Activated T-helper 1 cell treated with anti-CD3 and anti-CD28 coated beads, Interleukin-12 subunit alpha, Interleukin-12 subunit beta, Interleukin-2, Interleukin-4 antibody, amounts not matched to agents 30 ng/mL and 10 ng/mL and 1 ng/mL, durations not matched to agents 14 hours and 24 hours and 36 hours (primary cell): ENCODE results near the gene KCNH2. TPM values are rescaled to one million over a fixed set of nuclear protein-coding genes. Genes with fewer than 3 reads are reported as not detected.

Experiments used
- DNase-seq: peaks from one replicate; pipeline ENCODE4 v3.0.0; 2021; ENCODE audit warnings: low spot score
- H3K27ac Mint-ChIP-seq: one replicate; pipeline ENCODE4 v1.8.0; 2021; ENCODE audit warnings: mild to moderate bottlenecking, mixed read lengths
- H3K27me3 Mint-ChIP-seq: one replicate; pipeline ENCODE4 v1.8.0; 2022; ENCODE audit warnings: mild to moderate bottlenecking, moderate library complexity, mixed read lengths; ENCODE audit not compliant: insufficient read depth
- H3K36me3 Mint-ChIP-seq: one replicate; pipeline ENCODE4 v1.8.0; 2021; ENCODE audit warnings: low read depth, mixed read lengths
- H3K4me1 Mint-ChIP-seq: one replicate; pipeline ENCODE4 v1.8.0; 2021; ENCODE audit warnings: low read depth, mixed read lengths
- H3K4me3 Mint-ChIP-seq: one replicate; pipeline ENCODE4 v1.8.0; 2021; ENCODE audit warnings: mild to moderate bottlenecking, moderate library complexity, mixed read lengths
- H3K9me3 Mint-ChIP-seq: one replicate; pipeline ENCODE4 v1.8.0; 2021; ENCODE audit warnings: mixed read lengths
- intact Hi-C: fragments of 100-400 bp; cut with micrococcal nuclease; formaldehyde crosslinking; loops from one replicate; pipeline ENCODE4 v1.15.1; 2024
- total RNA-seq: library from RNA; stranded (reverse); gene quantifications from 2 replicates; pipeline ENCODE4 v1.2.3, GENCODE V29; 2022

KCNH2 gene
- total RNA-seq, 1 donor from 2014 or later = 0.49 TPM

DNA sequence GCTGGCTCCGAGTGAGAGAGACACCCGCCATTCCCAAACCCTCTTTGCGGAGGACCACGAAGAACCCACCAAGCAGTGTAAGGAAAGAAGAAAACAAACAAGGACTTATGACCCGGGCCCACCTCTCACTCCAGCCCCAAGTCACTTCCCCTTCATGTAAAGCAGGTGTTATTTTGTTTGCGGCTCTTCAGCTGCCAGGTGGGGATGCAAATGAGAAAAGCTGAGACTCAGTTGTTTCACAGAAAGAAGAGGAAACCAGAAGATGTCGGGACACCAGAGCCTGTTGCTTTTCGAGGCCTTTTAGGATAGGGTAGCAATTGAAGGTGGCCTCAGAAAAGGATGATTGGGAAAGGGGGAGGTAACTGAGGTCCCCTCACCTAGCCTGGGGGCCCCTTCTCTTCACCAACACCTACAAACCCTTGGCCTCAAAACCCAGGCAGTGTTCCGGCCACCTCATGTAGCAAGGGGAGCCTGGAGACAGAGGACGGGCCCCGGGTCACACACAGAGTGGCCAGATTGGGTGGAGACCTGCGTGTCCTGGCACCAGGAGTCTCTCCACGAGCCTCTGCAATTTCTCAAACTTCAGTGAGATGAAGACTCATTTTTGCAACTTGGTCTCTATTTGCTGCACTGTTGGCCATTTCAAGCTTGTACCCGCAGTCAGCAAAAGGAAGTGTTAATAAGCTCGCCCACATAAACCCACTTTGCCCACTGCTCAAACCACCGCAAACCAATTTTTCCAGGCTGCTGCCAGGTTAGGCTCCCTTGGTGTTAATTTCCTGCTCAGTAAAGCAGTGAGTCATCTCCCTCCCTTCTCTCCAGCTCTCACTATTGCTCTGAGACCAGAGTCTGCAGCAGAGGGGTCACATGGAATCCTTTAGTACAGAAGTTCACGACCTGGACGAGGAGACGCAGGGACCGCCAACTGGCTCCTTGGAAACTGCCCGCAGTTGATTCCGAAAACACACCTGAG lies 80.3 kb downstream of the KCNH2 start:
- no peaks in the 10 kb centered on the region for H3K36me3 Mint-ChIP-seq
- no peak overlapping the region for H3K4me3 Mint-ChIP-seq
- H3K4me1 Mint-ChIP-seq = peaks cover 6% of the 10 kb centered on the region
- intact Hi-C loops = loop anchor here (1.0 to 5.0 kb wide), 6 partner anchors 91 to 275 kb away; no protein-coding TSS in a partner anchor
- H3K9me3 Mint-ChIP-seq = no peaks in the 10 kb centered on the region
- H3K27me3 Mint-ChIP-seq = peaks cover 32% of the 10 kb centered on the region
- H3K27ac Mint-ChIP-seq = no peak overlapping the region
- DNase-seq = no peak

- peaks cover 24% of the 10 kb centered on the region for H3K27me3 Mint-ChIP-seq
- H3K4me3 Mint-ChIP-seq = no peak overlapping the region
- intact Hi-C loops = loop anchor here (5.0 kb wide), 1 partner anchor 114 kb away; no protein-coding TSS in a partner anchor
- no peaks in the 10 kb centered on the region for H3K9me3 Mint-ChIP-seq
- no peaks in the 10 kb centered on the region for H3K36me3 Mint-ChIP-seq
- DNase-seq = no peak
- H3K4me1 Mint-ChIP-seq = peaks cover 6% of the 10 kb centered on the region
- H3K27ac Mint-ChIP-seq = no peak overlapping the region
Measured at GRCh38 chr7:150896562-150897209, 81.4 kb downstream of the KCNH2 start.

DNA sequence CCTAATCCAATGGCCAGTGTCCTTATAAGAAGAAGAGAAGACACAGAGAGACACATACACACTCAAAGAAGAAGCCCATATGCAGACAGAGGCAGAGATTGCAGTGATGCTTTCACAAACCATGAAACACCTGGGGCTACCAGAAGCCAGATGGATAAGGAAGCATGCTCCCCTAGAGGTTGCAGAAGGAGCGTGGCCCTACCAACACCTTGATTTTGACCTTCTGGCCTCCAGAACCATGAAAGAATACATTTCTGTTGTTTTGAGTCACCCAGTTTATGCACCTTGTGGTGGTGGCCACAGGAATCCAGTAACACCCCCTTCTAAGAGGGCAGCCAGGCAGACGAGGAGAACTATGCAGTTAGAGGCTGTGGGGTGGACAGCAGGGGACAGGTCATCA lies 82.3 kb downstream of the KCNH2 start:
- Mint-ChIP-seq H3K27ac (no peak overlapping the region), H3K9me3 (no peaks in the 10 kb centered on the region), H3K4me3 (no peak overlapping the region), H3K36me3 (no peaks in the 10 kb centered on the region), H3K27me3 (peaks cover 22% of the 10 kb centered on the region), H3K4me1 (peaks cover 6% of the 10 kb centered on the region)
- intact Hi-C loops = loop anchor here (5.0 kb wide), 1 partner anchor 114 kb away; no protein-coding TSS in a partner anchor
- DNase-seq = no peak

Other genes with a start within 250 kb of the KCNH2 start
- gene GIMAP5, start 240.9 kb downstream of the KCNH2 start, total RNA-seq = 53.8 and 59.7 TPM in 2 replicates
- gene TMEM176B, start 178.0 kb downstream of the KCNH2 start, total RNA-seq = not detected in 2 replicates
- gene TMEM176A, start 177.6 kb downstream of the KCNH2 start, total RNA-seq = not detected in 2 replicates
- not detected in 2 replicates for gene AOC1, start 125.8 kb downstream of the KCNH2 start, total RNA-seq
- 12.2 and 12.8 TPM in 2 replicates for gene NOS3, start 12.7 kb upstream of the KCNH2 start, total RNA-seq
- gene ATG9B, start 46.2 kb upstream of the KCNH2 start, total RNA-seq = 4.7 and 6.3 TPM in 2 replicates
- gene ABCB8, start 50.1 kb upstream of the KCNH2 start, total RNA-seq = 56.9 and 57.9 TPM in 2 replicates
- 1.9 and 4.1 TPM in 2 replicates for gene ASIC3, start 70.2 kb upstream of the KCNH2 start, total RNA-seq
- gene CDK5, start 79.6 kb upstream of the KCNH2 start, total RNA-seq = 24.9 and 28.1 TPM in 2 replicates
- gene SLC4A2, start 81.3 kb upstream of the KCNH2 start, total RNA-seq = 127 and 128 TPM in 2 replicates
- 92.6 and 96.3 TPM in 2 replicates for gene FASTK, start 102.5 kb upstream of the KCNH2 start, total RNA-seq
- 55.3 and 63.4 TPM in 2 replicates for gene TMUB1, start 105.2 kb upstream of the KCNH2 start, total RNA-seq
- 52.9 and 58.0 TPM in 2 replicates for gene AGAP3, start 108.2 kb upstream of the KCNH2 start, total RNA-seq
- gene GBX1, start 189.4 kb upstream of the KCNH2 start, total RNA-seq = not detected in 2 replicates
- gene ASB10, start 208.9 kb upstream of the KCNH2 start, total RNA-seq = not detected in 2 replicates
- not detected in 2 replicates for gene H2BK1, start 232.2 kb upstream of the KCNH2 start, total RNA-seq
- 81.7 and 85.4 TPM in 2 replicates for gene ABCF2, start 248.9 kb upstream of the KCNH2 start, total RNA-seq